ENCODE measurements around the gene GRIK2. TPM values are rescaled to one million over a fixed set of nuclear protein-coding genes. Genes with fewer than 3 reads are reported as not detected.
"Not testable (repeated sequence)": the region's sequence is repeated elsewhere in the genome, so short reads cannot be mapped to it uniquely, and the experiment has no call there.

Gene GRIK2
- total RNA-seq, 1 donor from 2014 or later: not detected

DNA sequence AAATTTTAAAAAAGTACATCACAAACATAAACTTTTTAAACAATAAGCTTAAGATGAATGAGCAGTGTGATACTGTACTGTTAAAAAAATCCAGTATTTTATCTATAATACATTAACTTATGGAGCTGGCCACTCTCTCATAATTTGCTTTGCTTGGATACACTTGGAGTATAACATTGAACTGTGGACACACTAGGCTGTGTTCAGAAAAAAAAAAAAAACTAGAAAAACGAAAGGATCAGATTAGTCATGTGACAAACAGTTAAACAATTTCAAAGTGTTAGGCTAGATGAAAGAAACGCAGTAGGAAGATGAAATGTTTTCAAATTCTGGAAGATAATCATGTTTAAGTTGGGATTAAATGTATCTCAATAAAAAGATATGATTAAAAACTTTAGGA, 220.0 kb downstream of the GRIK2 start:
- intact Hi-C loops (cut with micrococcal nuclease): no loop called here

DNA sequence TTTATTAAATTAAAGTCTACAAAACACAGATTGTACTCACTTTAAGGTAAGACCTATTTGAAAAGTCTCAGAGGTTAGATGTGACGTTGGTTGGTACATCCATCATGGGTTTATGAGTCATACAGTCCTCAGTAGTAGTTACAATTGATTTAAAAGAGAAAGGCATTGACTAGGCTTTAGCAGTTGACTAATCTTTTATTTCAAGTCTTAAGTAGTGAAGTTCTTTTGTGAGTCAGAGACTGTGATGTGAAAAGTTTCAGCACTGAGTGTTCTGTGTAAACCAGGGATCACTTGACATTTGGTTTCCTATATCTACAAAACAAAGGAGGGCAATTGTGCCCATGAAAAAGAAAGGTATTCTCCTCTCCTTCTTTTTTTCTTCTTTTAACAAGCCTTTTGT, 221.3 kb downstream of the GRIK2 start:
- intact Hi-C loops (cut with micrococcal nuclease): no loop called here

DNA sequence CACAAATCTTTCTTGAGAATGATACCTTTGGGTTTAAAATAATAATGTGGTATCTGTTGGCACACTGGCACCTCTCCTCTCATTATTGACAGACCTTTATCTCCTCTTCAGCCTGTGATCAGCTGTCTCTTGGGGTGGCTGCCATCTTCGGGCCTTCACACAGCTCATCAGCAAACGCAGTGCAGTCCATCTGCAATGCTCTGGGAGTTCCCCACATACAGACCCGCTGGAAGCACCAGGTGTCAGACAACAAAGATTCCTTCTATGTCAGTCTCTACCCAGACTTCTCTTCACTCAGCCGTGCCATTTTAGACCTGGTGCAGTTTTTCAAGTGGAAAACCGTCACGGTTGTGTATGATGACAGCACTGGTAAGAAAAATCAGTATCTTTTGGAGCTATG, 232.8 kb downstream of the GRIK2 start:
- intact Hi-C loops (cut with micrococcal nuclease): no loop called here

DNA sequence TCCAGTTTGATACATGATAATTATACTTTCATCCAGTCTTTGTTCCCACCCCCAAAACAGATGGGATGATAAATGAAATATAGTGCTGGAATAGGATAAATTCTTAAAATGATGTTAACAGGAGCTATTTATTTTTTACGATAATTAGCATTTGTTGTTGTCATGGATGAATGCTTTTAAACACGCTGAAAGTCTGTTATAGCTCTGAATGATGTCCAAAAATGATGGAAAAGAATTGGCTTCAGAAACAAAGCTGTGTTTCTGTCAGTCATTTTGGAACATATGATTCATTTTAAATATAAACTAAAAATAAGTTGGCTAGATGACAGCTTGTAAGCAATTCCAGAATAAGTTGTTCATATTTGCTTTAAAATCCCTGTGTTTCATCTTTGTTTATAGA, 237.4 kb downstream of the GRIK2 start:
- intact Hi-C loops (cut with micrococcal nuclease): no loop called here

DNA sequence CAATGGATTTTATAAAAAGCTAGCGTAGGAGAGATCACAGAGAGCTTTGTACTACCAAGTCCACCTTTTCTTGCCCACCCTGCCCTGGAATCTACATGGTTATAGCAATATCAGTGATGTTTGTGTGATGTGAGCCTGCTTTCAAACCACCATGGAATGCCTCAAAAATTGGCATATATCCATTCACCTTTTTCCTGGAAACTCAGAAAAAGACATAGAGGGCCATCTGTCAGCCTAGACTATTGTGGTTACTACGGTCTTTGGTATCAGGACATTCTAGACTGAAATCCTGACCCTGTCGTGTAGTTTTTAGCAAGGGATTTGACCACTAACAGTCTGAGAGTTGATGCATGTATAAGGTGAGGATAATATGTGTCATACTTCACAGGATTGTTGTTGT, 239.6 kb downstream of the GRIK2 start:
- intact Hi-C loops (cut with micrococcal nuclease): no loop called here

DNA sequence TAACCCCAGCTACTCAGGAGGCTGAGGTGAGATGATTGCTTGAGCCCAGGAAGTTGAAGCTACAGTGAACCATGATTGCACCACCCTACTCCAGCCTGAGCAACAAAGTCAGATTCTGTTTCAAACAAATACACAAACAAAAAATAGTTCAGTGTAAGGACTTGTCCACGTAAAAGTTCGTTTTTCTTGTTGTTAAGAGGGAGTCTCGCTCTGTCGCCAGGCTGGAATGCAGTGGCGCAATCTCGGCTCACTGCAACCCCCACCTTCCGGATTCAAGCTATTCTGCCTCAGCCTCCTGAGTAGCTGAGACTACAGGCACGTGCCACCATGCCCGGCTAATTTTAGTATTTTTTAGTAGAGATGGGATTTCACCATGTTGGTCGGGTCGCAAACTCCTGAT, 245.4 kb downstream of the GRIK2 start:
- intact Hi-C loops (cut with micrococcal nuclease): not testable (repeated sequence)

DNA sequence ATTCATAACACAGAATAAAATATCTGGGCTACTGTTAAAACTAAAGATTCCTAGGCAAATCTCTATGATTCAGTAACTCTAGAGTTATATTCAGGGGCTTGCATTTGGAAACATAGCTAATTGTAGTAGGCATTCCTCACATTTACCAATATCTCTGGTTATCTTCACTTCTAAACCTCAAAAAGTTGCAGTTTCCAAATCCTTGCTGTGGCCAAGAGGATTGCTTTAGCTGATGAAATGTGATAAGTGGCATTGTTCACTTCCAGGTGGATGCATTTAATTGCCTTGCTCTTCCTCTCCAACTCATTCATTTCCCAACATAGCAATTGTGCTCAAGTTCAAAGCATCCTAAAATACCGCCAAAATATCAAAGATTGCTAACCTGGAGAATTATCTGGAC, 246.6 kb downstream of the GRIK2 start:
- intact Hi-C loops (cut with micrococcal nuclease): no loop called here

DNA sequence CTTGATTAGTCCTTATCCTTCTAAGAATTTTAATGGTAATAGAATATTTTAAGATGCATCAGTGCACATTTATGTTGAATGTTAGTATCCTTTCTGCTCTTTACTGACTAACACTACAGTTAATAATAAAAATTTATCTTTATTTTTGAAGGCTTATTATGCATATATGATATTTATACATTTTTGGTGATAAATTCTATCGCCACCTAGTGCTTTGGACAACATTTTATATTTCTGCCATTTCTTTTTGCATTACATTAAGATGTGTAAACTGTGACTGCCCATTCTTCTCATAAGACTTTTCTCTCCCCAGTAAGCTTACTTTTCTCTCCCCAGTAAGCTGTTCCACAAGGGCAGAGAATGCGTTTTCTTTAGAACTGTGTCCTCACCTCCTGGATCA, 252.3 kb downstream of the GRIK2 start:
- intact Hi-C loops (cut with micrococcal nuclease): no loop called here

DNA sequence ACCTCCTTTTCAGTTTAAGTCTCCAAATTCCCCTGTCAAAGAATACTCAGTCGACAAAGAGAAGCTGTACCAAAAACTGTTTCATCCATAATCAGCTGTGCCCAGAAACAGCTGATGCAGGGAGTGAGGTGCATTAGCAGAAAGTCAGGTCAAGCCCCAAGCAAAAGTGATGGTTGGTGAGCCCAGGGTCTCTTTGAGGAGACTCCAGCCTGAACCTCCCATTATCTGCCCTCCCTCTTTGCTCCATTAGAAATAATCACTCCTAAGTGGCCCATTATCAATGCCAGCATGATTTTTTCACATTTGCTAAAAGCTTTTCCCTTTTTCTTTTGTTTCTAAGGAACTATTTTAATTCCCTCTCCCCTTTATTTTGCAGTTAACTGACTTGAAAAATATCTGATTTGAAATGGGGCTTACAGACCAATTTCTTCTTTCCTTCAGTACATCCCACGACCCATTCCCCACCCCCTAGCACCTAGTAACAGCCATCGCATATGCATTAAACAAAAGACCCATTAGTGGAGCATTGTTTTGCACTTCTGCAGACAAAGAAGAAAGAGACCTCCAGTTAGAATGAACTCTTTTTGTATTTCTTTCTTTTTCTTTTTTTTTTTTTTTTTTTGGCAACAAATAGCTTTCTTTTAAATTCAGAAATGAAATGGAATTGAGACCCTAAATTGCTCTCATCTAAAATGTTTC, 257.0 kb downstream of the GRIK2 start:
- intact Hi-C loops (cut with micrococcal nuclease): no loop called here

DNA sequence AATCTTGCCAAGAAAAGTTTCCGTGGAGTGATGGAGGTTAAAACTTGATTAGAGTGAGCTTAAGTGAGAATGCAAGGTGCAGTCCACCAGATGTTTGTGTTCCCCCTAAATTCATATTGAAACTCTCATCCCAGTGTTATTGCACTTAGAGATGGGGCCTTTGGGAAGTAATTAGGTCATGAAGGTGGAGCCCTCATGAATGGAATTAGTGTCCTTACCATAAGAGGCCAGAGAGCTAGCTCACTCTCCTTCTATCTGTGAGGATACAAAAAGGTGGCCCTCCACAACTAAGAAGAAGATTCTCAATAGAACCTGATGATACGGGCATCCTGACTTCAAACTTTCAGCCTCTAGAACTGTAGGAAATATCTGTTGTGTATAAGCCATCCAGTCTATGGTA, 258.6 kb downstream of the GRIK2 start:
- intact Hi-C loops (cut with micrococcal nuclease): no loop called here

DNA sequence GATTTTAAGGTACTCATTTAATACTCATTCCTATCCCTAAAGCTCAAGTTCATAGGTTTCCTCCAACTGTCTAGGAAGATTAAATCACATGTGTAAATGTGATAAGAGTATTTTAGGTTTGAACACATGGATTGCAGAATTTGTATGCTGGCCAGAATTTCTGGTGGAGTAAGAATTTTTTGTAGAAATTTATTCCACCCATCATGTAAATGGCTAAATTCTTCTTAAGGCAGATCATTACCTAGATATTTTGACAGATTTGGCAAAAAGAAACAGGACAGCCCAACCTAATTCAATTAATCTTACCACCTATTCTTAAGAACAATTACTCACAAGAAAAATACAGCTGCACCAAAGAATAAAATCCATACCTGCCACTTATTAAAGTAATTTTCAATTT, 261.6 kb downstream of the GRIK2 start:
- intact Hi-C loops (cut with micrococcal nuclease): no loop called here

DNA sequence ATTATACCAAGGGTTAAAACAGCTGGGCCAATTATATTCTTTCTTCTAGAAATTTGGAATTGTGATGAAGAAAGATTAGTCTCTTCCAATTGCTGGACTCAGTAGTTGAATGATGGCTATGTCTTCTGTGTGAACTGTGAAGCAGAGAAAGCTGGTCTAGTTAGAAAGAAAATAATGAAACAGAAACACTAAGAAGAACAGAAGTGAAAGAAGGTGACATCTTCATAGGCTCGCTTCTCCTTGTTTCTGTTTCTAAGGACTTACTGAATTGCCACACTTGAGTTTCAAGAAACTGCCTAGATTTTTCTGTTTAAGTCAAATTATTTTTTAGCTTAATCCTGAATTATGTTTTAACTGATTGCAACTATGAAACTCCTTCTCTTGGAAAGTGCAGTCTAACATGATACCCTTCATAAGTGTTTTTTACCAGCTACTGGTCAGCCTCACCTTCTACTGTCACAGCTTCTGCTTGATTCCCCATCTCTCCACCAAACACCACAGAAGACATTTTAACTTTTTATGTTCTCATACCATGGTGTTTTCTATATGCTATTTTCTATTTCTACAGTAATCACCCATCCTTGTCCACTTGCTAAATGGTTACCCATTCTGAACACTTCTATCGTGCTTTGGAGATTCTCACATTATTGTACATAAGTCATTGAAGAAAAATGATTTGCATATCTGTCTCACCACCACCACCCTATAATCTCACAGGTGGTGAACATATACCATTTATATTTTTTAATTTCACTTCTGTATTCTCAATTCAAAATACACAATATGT, 268.8 kb downstream of the GRIK2 start:
- intact Hi-C loops (cut with micrococcal nuclease): no loop called here

DNA sequence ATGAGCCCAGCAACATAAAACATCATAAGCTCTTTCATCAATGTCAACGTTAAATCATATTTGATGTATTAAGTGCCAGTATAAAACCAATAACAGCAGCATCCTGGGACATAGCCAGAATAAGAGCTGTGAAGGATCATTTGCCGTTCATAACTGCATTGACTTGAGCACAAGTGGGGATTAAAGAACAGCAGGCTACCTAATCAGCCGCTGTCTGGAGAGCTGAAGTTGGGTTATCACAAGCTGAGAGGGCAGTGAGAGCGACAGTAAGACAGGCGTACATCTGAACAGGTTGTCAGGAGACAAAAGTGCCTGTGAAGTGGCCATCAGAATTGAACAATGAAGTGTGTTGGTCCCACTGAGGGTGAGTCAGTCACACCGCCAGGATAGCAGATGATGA, 269.6 kb downstream of the GRIK2 start:
- intact Hi-C loops (cut with micrococcal nuclease): no loop called here

DNA sequence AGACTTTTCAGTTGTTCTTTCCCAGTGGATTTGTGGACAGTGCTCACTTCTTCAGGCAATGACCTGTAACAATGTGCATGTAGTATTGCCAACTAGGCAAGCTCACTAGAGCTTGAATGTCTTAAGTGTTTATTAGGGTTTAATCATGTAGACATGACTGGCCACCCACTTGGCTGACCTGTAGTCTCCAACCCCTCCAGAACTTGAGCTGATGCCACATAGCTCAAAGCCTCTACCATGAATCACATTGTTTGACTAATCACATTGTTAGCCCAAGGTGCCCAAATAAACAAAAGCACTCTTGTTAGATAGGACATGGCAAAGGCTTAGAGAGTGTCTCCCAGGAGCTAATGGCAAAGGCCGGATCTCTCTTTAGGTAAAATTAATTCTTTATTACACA, 272.7 kb downstream of the GRIK2 start:
- intact Hi-C loops (cut with micrococcal nuclease): no loop called here

DNA sequence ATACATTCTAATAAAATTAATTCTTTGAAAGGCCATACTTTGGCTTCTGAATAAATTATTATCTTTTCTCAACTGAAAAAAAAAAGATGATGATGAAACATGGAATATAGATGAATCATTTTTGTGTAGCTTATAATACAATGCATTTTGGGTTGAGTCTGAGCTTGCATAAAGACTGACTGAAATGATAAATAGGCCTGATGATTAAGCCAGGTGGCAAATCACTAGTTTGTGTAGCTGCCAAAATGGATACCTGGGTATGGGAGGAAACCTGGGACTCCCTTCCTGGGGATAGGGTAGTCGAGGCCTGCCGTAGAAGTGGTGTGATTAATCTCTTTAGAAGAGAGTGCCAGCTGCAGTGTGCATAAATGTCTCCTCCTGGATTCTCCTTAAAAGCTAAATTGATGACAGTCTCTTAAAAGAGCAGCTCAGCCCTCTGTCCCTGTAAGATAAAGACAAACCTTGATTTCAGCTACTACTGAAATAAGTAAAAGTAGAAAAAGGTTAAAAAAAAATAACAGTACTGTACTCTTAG, 275.1 kb downstream of the GRIK2 start:
- intact Hi-C loops (cut with micrococcal nuclease): no loop called here

DNA sequence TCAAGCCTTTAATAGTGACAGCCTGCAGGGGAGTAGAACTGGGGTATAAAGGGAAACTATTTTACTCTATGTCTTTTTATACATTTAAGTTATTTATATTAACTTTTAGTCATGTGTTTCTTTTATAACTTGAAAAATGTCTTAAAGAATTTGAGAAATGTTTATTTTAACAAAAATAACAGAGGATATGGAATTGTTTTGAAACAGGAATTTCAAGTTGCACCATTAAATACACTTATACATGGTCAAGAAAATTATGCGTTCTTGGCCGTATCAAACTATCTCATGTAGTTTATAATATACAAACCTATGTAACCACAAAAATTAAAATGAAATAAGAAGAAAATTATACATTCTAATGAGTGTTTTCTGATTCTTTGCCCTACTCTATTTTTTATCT, 282.7 kb downstream of the GRIK2 start:
- intact Hi-C loops (cut with micrococcal nuclease): no loop called here

DNA sequence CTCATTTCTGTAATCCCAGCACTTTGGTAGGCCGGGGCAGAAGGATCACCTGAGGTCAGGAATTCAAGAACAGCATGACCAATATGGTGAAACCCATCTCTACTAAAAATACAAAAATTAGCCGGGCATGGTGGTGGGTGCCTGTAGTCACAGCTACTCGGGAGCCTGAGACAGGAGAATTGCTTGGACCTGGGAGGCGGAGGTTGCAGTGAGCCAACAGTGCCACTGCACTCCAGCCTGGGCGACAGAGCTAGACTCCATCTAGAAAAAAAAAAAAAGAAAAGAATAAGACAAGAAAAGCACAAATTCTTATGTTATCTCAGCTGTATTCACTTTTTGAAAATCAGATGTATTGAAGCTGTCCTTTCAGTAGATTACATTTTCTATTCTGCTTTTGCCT, 289.4 kb downstream of the GRIK2 start:
- intact Hi-C loops (cut with micrococcal nuclease): no loop called here

DNA sequence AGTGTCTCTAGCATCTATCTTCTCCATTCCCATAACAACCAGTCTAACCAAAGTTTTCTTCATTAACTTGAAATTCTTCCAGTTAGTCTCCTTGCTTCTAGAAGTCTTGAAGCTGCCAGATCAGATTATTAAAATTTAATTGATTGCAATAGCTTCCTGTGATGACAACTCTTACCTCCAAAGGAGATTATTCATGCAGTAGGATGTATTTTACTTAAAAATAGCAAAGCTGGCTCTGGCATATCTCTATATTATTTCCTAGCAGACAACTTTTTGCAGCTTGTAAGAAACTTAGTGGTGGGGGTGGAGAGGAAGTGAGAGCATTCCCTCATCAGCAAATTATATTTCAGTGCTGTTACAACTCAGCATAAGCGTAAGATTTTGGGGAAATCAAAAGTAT, 290.4 kb downstream of the GRIK2 start:
- intact Hi-C loops (cut with micrococcal nuclease): no loop called here

DNA sequence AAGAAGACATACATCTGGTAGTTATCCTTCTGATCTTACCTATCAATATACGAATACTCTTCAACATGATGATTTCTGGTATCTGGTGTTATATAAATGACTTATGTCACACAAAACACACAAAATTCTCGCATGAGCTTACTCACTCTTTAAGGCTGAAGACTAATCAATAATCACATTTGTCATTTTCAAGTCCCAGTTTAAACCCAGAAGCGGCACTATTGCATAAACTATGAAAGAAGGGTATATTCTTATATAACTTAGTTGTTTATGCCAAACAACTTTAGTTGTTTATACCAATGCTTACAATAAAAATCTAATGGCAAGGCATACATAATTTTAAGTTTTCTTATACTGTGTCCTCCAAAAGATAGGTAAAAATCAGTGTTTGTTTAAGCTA, 293.1 kb downstream of the GRIK2 start:
- intact Hi-C loops (cut with micrococcal nuclease): no loop called here

DNA sequence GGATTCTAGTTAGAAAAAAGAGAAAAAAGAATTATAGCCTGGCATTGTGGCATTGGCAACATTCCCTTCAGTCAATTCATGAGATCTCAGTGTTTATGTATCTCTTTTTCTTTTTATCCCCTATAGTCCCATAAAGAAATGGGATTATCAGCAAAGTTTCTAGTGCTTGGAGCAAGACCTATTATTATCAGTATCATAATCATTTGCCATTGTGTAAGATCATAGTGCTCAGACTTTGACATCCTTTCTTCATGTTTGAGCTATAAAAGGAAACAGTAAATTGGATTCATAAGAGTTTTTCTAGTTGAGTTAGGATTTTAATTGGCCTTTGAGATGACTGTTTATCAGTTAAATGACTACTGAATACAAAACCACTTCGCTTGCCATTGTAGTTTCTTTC, 295.6 kb downstream of the GRIK2 start:
- intact Hi-C loops (cut with micrococcal nuclease): no loop called here

DNA sequence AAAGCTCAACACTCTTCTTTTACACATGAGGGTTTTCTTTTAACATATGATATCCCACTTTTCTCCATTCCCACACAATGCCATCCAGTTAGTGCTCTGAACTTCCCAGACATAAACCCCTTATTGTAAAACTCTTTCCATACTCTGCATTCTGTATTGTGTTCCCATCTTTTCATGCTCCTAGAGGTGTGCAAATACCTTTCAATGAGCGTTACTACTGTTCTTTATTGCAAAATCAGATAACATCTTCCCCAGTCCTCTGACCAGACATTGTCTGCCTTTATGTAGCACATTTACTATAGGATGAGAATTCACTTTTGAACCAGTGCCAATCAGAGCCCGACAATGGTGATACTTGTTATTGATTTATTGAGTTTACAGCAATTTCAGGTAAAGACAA, 296.2 kb downstream of the GRIK2 start:
- intact Hi-C loops (cut with micrococcal nuclease): no loop called here

DNA sequence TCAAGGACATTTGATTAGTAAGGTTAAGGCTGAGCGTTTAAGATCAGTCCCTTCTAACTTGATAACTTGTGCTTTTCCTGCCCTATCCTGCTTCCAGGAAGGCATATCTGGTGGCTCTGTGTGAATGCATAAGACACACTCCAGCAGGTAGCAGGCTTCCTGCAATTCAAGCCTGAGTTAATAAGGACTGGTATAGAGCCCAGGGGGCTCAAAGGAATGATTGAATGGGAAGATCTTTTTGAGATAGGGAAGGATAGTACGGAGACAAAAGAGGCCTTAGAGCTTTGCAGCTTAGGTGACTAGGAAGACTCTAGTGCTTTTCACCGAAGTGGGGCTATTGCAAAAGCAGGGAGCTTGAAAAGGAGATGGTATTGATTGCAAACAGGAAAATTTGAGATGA, 307.1 kb downstream of the GRIK2 start:
- intact Hi-C loops (cut with micrococcal nuclease): no loop called here

DNA sequence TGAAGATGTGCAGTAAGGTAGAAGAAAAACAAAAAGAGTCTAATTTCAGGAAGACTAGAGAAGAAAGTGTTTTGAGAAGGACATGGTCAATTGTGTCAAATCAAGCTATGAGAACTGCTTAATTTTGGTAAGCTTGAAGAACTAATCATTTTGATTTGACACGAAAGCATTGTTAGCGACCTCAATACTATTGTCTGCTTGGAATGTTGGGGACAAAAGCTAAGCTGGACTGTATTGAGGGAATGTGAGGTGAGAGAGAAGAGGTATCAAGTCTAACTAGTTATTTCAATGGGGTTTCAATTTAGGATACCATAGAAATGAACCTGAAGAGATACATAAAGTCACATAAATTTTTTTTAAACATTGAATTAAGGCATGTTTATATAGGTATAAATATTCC, 309.8 kb downstream of the GRIK2 start:
- intact Hi-C loops (cut with micrococcal nuclease): no loop called here
